ENCODE results near the gene LARP4B. TPM values are rescaled to one million over a fixed set of nuclear protein-coding genes. Genes with fewer than 3 reads are reported as not detected.

The LARP4B gene
- total RNA-seq, 3 donors from 2014 or later: 97.5 to 155 (median 116) TPM

DNA sequence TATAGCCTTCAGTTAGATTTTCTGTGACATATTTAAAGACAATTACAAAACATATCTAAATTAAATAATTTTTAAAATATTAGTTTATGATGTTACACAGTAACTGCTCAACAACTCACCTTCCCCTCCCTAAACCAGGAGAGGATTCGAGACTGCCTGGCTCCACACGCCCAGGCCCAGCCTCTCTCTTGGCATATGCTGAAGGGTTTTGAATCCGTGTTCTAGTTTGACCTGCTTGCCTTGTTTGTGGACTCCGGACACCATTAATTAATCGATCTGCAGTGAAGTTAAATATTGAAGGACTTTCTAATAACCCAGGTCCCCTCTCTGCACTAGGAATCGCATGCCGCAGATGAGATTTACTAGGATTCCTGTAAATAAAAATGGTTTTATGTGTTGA lies 106.6 kb downstream of the LARP4B start:
- Histone ChIP-seq H3K4me1 (ENCODE audit: low read depth) (no peaks in the 10 kb centered on the region), H3K4me3 (no peak overlapping the region), H3K9me3 (no peaks in the 10 kb centered on the region), H3K36me3 (ENCODE audit: low read depth) (peaks cover 11% of the 10 kb centered on the region)
- ATAC-seq (no peak), DNase-seq (no peak)
- TF ChIP-seq, protein P1, sequence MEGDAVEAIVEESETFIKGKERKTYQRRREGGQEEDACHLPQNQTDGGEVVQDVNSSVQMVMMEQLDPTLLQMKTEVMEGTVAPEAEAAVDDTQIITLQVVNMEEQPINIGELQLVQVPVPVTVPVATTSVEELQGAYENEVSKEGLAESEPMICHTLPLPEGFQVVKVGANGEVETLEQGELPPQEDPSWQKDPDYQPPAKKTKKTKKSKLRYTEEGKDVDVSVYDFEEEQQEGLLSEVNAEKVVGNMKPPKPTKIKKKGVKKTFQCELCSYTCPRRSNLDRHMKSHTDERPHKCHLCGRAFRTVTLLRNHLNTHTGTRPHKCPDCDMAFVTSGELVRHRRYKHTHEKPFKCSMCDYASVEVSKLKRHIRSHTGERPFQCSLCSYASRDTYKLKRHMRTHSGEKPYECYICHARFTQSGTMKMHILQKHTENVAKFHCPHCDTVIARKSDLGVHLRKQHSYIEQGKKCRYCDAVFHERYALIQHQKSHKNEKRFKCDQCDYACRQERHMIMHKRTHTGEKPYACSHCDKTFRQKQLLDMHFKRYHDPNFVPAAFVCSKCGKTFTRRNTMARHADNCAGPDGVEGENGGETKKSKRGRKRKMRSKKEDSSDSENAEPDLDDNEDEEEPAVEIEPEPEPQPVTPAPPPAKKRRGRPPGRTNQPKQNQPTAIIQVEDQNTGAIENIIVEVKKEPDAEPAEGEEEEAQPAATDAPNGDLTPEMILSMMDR (IDR thresholded peaks at IDR 0.05): no peak
- intact Hi-C loops (cut with DNase I, micrococcal nuclease): no loop called here

DNA sequence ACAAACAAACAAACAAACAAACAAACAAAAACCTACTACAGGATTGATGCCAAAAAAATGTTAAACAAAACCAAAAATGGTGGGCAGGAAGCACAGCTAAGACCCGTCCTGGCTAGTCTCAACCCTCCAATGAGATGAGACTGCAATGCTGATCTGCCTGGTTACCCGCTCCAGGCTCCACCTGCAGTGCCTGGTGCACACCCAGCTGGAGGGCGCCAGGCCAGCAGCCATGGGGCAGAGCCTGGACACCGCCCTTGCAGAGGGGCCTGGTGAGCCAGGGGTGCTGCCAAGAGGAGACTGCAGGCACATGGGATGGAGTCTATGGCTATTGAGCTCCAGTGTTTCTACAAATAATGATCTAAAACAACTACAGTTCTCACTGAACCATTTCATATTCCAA lies 107.0 kb downstream of the LARP4B start:
- Histone ChIP-seq H3K36me3 (ENCODE audit: low read depth) (peaks cover 11% of the 10 kb centered on the region), H3K9me3 (no peaks in the 10 kb centered on the region), H3K4me1 (ENCODE audit: low read depth) (no peaks in the 10 kb centered on the region), H3K4me3 (no peak overlapping the region)
- TF ChIP-seq, protein P1 (IDR thresholded peaks at IDR 0.05): no peak
- intact Hi-C loops (cut with DNase I, micrococcal nuclease): no loop called here
- peak; percentile 14 for ATAC-seq
- DNase-seq: no peak

DNA sequence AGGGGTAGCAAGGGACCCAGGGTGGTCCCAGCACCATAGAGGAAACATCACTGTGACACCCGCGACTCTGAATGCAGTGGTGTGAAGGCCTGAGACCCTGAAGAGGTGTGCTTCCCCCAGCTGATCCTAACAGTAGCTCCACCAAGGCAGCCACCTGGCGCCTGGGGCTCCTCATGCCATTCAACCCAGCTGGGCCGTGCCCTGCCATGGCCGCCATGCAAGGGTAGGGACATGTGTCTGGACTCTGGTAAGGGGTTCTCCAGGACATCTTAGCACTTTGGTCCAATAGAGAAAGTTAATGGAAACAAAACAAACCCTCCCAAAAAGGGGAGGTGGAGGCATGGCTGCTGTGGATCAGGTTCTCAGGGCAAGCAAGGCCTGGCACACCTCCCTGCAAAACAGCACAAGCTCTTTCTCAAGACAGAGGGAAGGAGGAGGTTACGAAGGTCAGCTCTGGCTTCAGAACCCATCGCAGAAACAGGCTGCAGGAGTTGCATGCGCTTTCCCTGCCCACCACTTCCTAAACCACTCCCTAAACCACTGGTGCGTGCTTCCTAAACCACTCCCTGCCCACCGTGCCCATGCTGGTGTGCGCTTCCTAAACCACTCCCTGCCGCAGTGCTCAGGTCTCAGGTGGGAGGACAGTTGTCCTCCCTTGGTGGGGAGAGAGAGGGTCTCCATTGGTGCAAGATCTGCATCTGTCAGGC lies 108.7 kb downstream of the LARP4B start:
- TF ChIP-seq, protein P1 (IDR thresholded peaks at IDR 0.05): no peak
- Histone ChIP-seq H3K4me3 (no peak overlapping the region), H3K36me3 (ENCODE audit: low read depth) (peaks cover 10% of the 10 kb centered on the region), H3K4me1 (ENCODE audit: low read depth) (no peaks in the 10 kb centered on the region), H3K9me3 (no peaks in the 10 kb centered on the region)
- DNase-seq (no peak), ATAC-seq (no peak)
- intact Hi-C loops (cut with DNase I, micrococcal nuclease): no loop called here

DNA sequence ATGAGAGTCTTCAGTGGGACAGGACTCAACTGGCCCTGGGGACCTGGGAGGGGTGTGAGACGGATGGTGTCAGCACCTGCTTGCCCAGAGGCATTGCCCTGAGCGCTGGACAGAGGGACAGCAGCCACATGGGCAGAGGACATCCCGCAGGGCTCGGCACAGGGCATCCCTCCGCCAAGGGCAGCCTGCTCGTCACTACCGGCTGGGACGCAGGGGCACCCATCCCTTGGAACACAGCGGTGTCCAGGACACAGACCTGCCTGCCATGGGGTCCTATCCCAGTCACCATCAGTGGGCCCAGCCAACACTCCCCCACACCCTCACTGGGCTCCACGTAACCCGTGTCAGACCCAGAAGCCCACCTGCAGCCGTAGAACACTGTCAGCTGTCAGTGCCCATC lies 109.3 kb downstream of the LARP4B start:
- Histone ChIP-seq H3K9me3 (no peaks in the 10 kb centered on the region), H3K4me1 (ENCODE audit: low read depth) (no peaks in the 10 kb centered on the region), H3K4me3 (no peak overlapping the region), H3K36me3 (ENCODE audit: low read depth) (peaks cover 15% of the 10 kb centered on the region)
- DNase-seq (no peak), ATAC-seq (no peak)
- intact Hi-C loops (cut with DNase I, micrococcal nuclease): no loop called here
- TF ChIP-seq, protein P1 (IDR thresholded peaks at IDR 0.05): no peak

DNA sequence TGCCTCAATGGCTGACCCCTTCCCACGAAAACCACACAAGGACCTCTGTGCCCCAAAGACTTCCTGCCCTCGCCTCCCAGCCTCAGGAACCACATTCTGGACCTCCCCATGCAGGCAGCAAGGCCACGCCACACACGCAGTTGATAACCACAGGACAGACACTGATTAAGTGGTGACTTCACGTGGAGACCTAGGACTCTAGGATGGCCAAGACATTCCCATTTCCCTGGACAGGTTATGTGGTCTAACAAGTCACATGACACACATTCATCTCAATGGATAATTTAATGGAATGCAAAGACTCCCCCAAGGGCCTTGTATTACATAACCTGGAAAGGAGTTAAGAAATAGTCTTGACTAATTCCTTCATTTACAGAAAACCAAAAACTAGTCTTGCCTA lies 110.2 kb downstream of the LARP4B start:
- H3K4me3 ChIP-seq: no peak overlapping the region
- intact Hi-C loops (cut with DNase I, micrococcal nuclease): no loop called here
- no peak for ATAC-seq
- no peaks in the 10 kb centered on the region for H3K9me3 ChIP-seq
- peaks cover 15% of the 10 kb centered on the region for H3K36me3 ChIP-seq (ENCODE audit: low read depth)
- DNase-seq: no peak
- no peaks in the 10 kb centered on the region for H3K4me1 ChIP-seq (ENCODE audit: low read depth)
- TF ChIP-seq, protein P1 (IDR thresholded peaks at IDR 0.05): no peak
